Fibroblast of pulmonary artery (primary cell): ENCODE data around the gene TCAP.
A peak's percentile ranks its signal among the peaks of the same experiment; 100 is the strongest.

Source experiments
- DNase-seq: peaks from one replicate; pipeline ENCODE4 v3.0.0-alpha.2; 2010; ENCODE audit warnings: low read depth
- H3K4me3 ChIP-seq: replicated peaks from 2 replicates; pipeline ENCODE4 v1.5.1; 2011; ENCODE audit warnings: low read depth, mild to moderate bottlenecking, control low read depth, low read length, moderate library complexity
- TF ChIP-seq, protein P1 (sequence below): IDR thresholded peaks from 2 replicates; pipeline ENCODE4 v1.5.1; 2011; ENCODE audit warnings: mild to moderate bottlenecking, control low read depth, low read length, inconsistent platforms; ENCODE audit errors: missing control alignments

TCAP gene

DNA sequence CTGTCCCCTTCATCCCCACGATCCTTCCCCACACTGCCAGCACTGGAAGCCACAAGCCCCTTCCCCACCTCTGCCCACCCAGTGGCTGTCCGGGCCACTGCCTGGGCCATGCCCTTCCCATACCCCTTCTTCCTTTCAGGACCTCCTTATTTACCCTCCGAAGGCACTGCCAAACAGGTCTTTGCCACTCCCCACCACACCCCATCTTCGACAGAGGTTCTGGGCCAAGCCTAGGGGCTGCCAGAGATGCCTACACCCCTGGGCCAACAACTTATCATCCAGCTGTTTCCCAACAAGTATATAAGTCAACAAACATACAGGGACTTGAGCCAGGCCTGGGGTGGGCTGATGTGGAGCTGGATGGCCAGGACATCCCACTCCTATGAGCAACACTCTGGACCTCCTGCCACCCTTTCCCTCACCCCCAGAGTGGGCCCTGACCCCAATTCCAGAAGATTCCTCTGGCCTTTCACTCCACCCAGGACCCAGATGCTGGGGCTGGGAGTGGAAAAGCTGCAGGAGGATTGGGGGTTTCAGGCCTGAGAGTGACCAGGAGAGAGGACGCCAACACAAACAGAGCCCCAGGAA, 39.9 kb upstream of the TCAP start:
- TF ChIP-seq, protein P1, sequence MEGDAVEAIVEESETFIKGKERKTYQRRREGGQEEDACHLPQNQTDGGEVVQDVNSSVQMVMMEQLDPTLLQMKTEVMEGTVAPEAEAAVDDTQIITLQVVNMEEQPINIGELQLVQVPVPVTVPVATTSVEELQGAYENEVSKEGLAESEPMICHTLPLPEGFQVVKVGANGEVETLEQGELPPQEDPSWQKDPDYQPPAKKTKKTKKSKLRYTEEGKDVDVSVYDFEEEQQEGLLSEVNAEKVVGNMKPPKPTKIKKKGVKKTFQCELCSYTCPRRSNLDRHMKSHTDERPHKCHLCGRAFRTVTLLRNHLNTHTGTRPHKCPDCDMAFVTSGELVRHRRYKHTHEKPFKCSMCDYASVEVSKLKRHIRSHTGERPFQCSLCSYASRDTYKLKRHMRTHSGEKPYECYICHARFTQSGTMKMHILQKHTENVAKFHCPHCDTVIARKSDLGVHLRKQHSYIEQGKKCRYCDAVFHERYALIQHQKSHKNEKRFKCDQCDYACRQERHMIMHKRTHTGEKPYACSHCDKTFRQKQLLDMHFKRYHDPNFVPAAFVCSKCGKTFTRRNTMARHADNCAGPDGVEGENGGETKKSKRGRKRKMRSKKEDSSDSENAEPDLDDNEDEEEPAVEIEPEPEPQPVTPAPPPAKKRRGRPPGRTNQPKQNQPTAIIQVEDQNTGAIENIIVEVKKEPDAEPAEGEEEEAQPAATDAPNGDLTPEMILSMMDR, result no peak
- DNase-seq, result no peak
- H3K4me3 ChIP-seq, result no peak overlapping the region

DNA sequence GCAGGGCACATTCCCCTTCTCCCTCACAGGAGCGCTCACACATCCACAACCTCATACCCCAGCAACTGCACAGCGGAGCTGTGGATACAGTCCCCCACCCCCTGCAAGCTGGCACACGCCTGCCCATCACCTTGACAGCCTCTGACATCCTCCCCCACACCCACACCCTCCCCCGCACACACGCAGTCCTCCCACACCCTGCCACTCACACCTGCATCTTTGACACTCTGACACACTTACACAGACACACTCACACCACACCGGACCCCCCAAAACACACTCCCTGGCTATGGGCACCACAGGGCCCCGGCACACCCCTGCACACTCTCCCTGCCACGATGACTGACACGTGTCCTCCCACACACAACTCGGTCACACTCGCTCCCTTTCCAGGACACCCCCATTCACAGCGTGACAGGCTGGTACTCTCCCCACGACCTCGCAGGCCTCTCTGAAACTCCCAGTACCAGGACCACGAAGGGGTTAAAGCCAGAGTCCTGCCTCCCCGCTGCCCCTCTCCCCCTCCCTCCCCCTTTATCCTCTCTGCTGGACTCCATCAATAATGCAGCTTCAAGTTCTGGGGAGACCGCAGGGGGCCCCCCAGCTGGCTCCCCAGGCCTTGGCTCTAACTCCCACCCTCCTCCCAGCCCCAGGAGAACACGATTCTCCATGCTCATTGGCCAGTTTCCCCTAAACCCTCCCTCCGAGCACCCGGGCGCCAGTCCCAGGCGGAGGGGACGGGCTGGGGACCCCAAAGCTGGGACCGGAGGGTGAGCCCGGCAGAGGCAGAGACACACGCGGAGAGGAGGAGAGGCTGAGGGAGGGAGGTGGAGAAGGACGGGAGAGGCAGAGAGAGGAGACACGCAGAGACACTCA, 38.7 kb upstream of the TCAP start, which contains the start of gene PPP1R1B:
TSS of gene PPP1R1B (plus strand) at position 782 of the 876 bp plus-strand sequence. CDS start 441 bp downstream, outside the sequence.
- TF ChIP-seq, protein P1, result no peak
- DNase-seq, result no peak
- peak within 1 kb of the TSS; percentile 28 for H3K4me3 ChIP-seq

DNA sequence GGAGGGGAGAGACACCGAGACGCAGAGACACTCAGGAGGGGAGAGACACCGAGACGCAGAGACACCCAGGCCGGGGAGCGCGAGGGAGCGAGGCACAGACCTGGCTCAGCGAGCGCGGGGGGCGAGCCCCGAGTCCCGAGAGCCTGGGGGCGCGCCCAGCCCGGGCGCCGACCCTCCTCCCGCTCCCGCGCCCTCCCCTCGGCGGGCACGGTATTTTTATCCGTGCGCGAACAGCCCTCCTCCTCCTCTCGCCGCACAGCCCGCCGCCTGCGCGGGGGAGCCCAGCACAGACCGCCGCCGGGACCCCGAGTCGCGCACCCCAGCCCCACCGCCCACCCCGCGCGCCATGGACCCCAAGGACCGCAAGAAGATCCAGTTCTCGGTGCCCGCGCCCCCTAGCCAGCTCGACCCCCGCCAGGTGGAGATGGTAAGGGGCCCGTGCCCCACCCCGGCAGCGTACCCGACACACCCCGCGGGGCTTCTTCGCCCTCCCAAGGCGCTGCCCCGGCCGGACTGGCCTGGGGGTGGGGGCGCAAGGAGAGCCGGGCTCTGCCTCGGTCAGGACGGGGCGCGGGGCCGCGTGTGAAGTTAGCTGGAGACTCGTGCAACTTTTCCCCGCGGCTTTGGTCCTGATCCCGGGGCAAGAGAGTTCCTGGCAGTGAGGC, 38.0 kb upstream of the TCAP start:
- H3K4me3 ChIP-seq, result peak overlapping the region; percentile 28
- DNase-seq, result no peak
- TF ChIP-seq, protein P1, result no peak

DNA sequence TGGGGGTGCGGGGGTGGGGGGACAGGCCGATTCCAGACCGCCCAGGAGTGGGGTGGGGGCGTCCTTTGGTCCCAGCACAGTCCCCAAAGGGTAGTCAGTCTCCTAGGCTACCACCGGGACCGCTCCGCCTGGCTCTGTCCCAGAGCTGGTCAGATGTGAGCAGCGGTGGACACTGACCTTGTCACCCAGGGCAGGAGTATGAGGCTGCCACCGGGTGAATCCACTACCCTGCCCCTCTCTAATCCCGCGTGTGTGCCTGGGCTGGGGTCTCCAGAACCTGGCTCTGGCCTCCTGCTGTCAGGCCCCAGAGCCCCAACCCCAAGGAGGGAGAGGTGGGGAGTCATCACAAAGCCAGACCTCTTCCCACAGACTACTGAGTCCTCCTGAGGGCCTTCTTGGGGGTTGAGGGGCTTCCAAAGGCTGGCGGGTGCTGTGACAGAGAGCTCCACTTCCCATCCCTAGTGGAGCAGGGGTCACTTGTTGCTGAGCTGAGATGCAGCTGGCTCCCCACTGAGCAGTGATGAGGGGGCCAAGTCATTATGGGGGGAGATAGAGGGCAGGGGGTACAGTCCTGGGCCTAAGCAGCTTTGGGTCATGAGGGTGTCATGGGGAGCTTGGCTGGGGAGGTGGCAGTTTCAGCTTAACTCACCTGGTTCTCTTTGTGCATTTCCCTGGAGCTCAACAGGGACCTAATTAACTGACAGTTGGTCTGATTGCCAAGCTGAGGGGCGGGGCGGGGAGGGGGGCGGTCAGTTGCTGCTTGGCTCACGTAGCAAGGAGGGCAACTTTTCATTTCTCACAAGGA, 37.2 kb upstream of the TCAP start:
- TF ChIP-seq, protein P1, result no peak
- DNase-seq, result no peak
- H3K4me3 ChIP-seq, result no peak overlapping the region

DNA sequence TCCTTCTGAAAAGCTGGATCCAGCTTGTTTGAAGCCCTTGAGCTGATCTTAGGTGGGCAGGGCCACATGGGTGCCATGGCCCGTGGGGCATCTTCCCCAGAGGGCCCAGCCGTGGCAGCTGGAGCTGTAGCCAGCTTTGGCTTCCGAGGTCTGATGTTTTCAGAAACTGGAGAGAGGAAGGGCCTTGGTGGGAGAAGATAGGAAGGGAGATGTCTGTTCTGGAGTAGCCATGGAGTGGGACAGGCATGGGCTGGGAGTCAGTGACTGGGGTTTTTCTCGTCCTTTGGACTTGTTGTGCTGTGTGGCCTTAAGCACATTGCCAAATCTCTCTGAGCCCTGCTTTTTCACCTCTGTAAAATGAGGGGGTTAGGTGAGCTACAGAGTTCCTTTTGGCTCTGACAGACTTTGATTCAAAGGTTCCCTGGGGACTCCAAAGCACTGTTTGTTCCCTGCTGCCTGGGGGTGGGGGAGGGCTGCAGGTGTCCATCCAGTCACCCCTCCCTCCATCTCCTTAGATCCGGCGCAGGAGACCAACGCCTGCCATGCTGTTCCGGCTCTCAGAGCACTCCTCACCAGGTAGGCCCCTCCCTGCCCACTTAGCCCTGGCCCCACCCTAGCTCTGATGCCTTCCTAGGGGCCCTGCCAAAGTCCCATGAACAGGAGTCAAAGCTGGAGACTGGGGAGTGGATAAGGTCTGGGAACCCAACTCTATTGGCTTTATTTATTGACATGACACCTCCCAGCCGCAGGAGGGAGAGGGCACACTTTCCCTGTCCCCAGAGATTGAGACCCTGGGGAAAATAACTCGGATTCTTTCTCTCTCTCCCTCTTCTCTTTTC, 36.3 kb upstream of the TCAP start:
- DNase-seq, result no peak
- H3K4me3 ChIP-seq, result no peak overlapping the region
- TF ChIP-seq, protein P1, result no peak

DNA sequence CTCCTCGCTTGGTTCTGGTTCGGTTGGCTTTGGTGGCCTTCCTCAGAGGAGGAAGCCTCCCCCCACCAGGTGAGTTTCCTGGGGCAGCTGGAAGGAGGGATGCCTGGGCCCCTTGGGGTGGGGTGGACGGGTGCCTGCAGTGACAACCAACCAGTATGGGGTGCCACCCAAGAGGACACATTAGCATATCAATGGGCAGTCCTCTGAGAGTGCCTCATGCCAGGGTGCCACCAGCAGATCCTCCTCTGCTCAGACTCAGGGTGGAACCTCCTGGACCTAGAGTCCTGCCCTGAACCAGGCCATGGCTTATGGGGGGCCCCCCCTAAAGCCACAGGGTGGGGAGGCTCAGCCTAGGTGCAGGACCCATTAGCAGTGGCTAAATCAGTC, 35.7 kb upstream of the TCAP start:
- DNase-seq, result no peak
- H3K4me3 ChIP-seq, result no peak overlapping the region
- TF ChIP-seq, protein P1, result no peak
